ENCODE measurements around the gene PRR15. TPM values are rescaled to one million over a fixed set of nuclear protein-coding genes. Genes with fewer than 3 reads are reported as not detected.

PRR15 gene
- total and polyA plus RNA-seq, 4 experiments from 2014 or later, result not detected

DNA sequence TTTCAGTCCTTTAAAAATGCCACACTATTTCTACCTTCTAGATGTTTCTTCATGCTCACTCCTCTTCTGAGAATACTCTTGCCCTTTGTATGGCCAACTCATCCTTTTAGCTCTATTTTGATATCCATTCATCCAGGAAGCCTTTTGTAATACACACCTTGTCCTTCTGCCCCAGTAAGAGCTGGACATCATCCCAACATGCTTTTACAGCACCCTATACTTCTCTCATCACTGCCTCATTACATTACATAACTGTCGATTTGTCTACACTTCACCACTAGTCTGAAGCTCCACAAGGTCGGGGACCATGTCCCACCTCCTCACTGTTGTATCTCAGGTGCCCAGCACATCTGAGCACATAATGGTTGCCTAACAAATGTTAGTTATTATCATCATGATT is 29.2 kb downstream of the PRR15 start:
- Mint-ChIP-seq H3K4me3 (no peak overlapping the region), H3K27ac (no peak overlapping the region), H3K27me3 (peaks cover 0 to under 1% of the 10 kb centered on the region in 2 donors), H3K4me1 (peaks cover 4 to 7% (median 6%) of the 10 kb centered on the region in 4 donors), H3K36me3 (no peaks in the 10 kb centered on the region), H3K9me3 (peaks cover 0 to 4% (median 0%) of the 10 kb centered on the region in 8 donors)
- no peaks in the 10 kb centered on the region for H3K36me3 ChIP-seq (ENCODE audit: insufficient read depth, low read length)
- no peak for DNase-seq
- POLR2A ChIA-PET (ENCODE audit: partially characterized antibody), result no interaction called here
- CTCF ChIA-PET (ENCODE audit: partially characterized antibody), result no interaction called here
- no peak overlapping the region for H3K4me3 ChIP-seq (ENCODE audit: low read length in 2 of 2)
- no peaks in the 10 kb centered on the region for H3K27me3 ChIP-seq (ENCODE audit: insufficient read depth, low read length)
- no peaks in the 10 kb centered on the region for H3K4me1 ChIP-seq (ENCODE audit: insufficient read depth, low read length)
- intact Hi-C loops (cut with micrococcal nuclease), result no loop called here
- H3K9me3 ChIP-seq (ENCODE audit: control insufficient read depth in 1 of 2, low read length in 2 of 2), result no peaks in the 10 kb centered on the region
- H3K27ac ChIP-seq (ENCODE audit: low read depth, low read length), result no peak overlapping the region

DNA sequence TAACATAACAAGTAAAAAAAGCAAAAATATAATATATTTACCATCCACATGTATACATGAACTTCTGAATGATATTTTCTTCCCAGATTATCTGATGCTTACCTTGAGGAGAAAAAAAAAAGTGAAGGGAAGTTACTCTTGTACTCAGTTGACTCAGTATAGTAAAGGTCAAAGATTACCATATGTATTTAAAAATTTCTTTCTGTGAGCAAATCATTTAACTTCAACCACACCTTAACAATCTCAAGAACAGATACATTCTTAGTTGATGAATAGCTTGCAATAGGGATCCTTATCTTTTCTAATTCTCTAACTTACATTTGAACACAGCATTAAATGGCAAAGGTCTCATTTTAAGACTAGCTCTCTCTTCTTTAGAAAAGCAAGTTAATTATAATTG is 29.8 kb downstream of the PRR15 start:
- H3K27ac Mint-ChIP-seq, result no peak overlapping the region
- CTCF ChIA-PET (ENCODE audit: partially characterized antibody), result no interaction called here

GRCh38 chr7:29596593-29597178 is 33.1 kb downstream of the PRR15 start:
- no peaks in the 10 kb centered on the region for H3K27me3 ChIP-seq (ENCODE audit: insufficient read depth, low read length)
- Mint-ChIP-seq H3K4me3 (no peak overlapping the region), H3K27ac (no peak overlapping the region), H3K4me1 (no peaks in the 10 kb centered on the region), H3K36me3 (no peaks in the 10 kb centered on the region), H3K9me3 (no peaks in the 10 kb centered on the region), H3K27me3 (peaks cover 0 to 6% of the 10 kb centered on the region in 2 donors)
- H3K4me1 ChIP-seq (ENCODE audit: insufficient read depth, low read length), result no peaks in the 10 kb centered on the region
- H3K9me3 ChIP-seq (ENCODE audit: control insufficient read depth in 1 of 2, low read length in 2 of 2), result no peaks in the 10 kb centered on the region
- H3K4me3 ChIP-seq (ENCODE audit: low read length in 2 of 2), result no peak overlapping the region
- H3K27ac ChIP-seq (ENCODE audit: low read depth, low read length), result no peak overlapping the region
- intact Hi-C loops (cut with micrococcal nuclease), result no loop called here
- CTCF ChIA-PET (ENCODE audit: partially characterized antibody), result no interaction called here
- POLR2A ChIA-PET (ENCODE audit: partially characterized antibody), result no interaction called here
- no peak for DNase-seq
- H3K36me3 ChIP-seq (ENCODE audit: insufficient read depth, low read length), result no peaks in the 10 kb centered on the region

More for the DNA sequence above, 29.8 kb downstream of the PRR15 start:
- H3K9me3 Mint-ChIP-seq, result peaks cover 0 to 4% (median 0%) of the 10 kb centered on the region in 8 donors
- POLR2A ChIA-PET (ENCODE audit: partially characterized antibody), result no interaction called here
- H3K27ac ChIP-seq (ENCODE audit: low read depth, low read length), result no peak overlapping the region
- H3K36me3 ChIP-seq (ENCODE audit: insufficient read depth, low read length), result no peaks in the 10 kb centered on the region
- no peak for DNase-seq
- intact Hi-C loops (cut with micrococcal nuclease), result no loop called here
- H3K9me3 ChIP-seq (ENCODE audit: control insufficient read depth in 1 of 2, low read length in 2 of 2), result no peaks in the 10 kb centered on the region
- H3K4me3 Mint-ChIP-seq, result no peak overlapping the region
- no peaks in the 10 kb centered on the region for H3K4me1 ChIP-seq (ENCODE audit: insufficient read depth, low read length)
- H3K27me3 Mint-ChIP-seq, result peaks cover 0 to 1% of the 10 kb centered on the region in 2 donors
- peaks cover 4 to 6% (median 5%) of the 10 kb centered on the region in 4 donors for H3K4me1 Mint-ChIP-seq
- no peaks in the 10 kb centered on the region for H3K27me3 ChIP-seq (ENCODE audit: insufficient read depth, low read length)
- H3K36me3 Mint-ChIP-seq, result no peaks in the 10 kb centered on the region
- no peak overlapping the region for H3K4me3 ChIP-seq (ENCODE audit: low read length in 2 of 2)

DNA sequence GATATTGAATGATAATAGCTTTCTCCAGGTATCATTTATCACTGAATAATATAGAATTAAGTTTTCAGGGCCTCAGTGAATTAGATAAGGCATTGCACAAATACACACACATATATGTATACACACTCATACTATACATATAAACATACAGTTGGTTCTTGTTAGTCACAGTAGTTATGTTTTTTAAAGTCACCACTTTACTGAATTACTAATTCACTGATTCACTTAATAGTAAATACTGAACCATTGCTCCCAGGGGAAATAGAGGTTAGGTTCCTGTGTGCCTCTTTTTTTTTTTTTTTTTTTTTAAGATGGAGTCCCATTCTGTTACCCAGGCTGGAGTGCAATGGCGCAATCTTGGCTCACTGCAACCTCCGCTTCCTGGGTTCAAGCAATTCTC is 33.6 kb downstream of the PRR15 start:
- intact Hi-C loops (cut with micrococcal nuclease), result no loop called here
- H3K36me3 ChIP-seq (ENCODE audit: insufficient read depth, low read length), result no peaks in the 10 kb centered on the region
- H3K4me1 Mint-ChIP-seq, result no peaks in the 10 kb centered on the region
- H3K4me3 ChIP-seq (ENCODE audit: low read length in 2 of 2), result no peak overlapping the region
- CTCF ChIA-PET (ENCODE audit: partially characterized antibody), result no interaction called here
- POLR2A ChIA-PET (ENCODE audit: partially characterized antibody), result no interaction called here
- no peak overlapping the region for H3K27ac Mint-ChIP-seq
- H3K9me3 Mint-ChIP-seq, result no peaks in the 10 kb centered on the region
- no peak for DNase-seq
- no peak overlapping the region for H3K27ac ChIP-seq (ENCODE audit: low read depth, low read length)
- no peaks in the 10 kb centered on the region for H3K4me1 ChIP-seq (ENCODE audit: insufficient read depth, low read length)
- H3K27me3 ChIP-seq (ENCODE audit: insufficient read depth, low read length), result no peaks in the 10 kb centered on the region
- no peaks in the 10 kb centered on the region for H3K9me3 ChIP-seq (ENCODE audit: control insufficient read depth in 1 of 2, low read length in 2 of 2)
- H3K36me3 Mint-ChIP-seq, result no peaks in the 10 kb centered on the region
- no peak overlapping the region for H3K4me3 Mint-ChIP-seq
- peaks cover 0 to 6% of the 10 kb centered on the region in 2 donors for H3K27me3 Mint-ChIP-seq

DNA sequence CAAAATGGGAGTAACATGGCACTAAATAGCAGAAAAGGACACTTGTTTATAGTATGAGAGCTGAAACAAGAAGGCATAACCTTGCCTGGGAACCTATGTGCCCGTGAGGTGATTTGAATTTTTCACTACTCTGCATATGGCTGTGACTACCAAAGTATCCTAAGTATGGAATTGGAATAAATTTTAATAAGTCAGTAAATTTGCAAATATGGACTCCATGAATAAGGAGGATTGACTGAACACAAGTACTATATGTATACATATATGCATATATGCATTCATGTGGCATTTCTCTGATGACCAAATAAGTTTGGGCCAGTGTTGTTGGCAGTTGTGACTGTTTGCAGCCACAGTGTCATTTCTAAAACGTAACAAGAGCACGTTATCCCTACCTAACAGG is 34.5 kb downstream of the PRR15 start:
- peaks cover 2 to 10% of the 10 kb centered on the region in 2 donors for H3K27me3 Mint-ChIP-seq
- CTCF ChIA-PET (ENCODE audit: partially characterized antibody), result no interaction called here
- H3K9me3 ChIP-seq (ENCODE audit: control insufficient read depth in 1 of 2, low read length in 2 of 2), result no peaks in the 10 kb centered on the region
- H3K27me3 ChIP-seq (ENCODE audit: insufficient read depth, low read length), result no peaks in the 10 kb centered on the region
- no peaks in the 10 kb centered on the region for H3K36me3 ChIP-seq (ENCODE audit: insufficient read depth, low read length)
- intact Hi-C loops (cut with micrococcal nuclease), result no loop called here
- no peak overlapping the region for H3K4me3 ChIP-seq (ENCODE audit: low read length in 2 of 2)
- POLR2A ChIA-PET (ENCODE audit: partially characterized antibody), result no interaction called here
- H3K36me3 Mint-ChIP-seq, result no peaks in the 10 kb centered on the region
- no peak overlapping the region for H3K4me3 Mint-ChIP-seq
- H3K27ac ChIP-seq (ENCODE audit: low read depth, low read length), result no peak overlapping the region
- no peak overlapping the region for H3K27ac Mint-ChIP-seq
- no peaks in the 10 kb centered on the region for H3K4me1 Mint-ChIP-seq
- DNase-seq, result no peak
- H3K9me3 Mint-ChIP-seq, result no peaks in the 10 kb centered on the region
- no peaks in the 10 kb centered on the region for H3K4me1 ChIP-seq (ENCODE audit: insufficient read depth, low read length)

DNA sequence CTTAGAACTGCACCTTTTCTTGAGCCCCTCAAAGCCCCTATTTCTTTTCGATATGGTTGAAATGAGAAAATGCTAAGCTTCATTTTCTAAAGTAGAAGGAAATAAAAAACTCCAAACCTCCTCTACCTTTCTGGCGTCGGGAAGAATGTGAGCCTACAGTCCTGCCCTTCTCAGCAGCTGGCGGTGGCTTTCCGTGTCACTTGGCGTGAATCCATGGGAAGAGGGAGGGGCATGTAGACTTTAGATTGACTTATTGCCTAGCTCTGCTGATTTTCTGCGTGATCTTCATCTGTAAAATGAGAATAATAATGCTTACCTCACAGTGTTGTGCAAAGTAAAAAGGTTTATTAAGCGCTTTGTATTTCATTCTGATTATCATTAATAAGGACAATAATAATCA is 35.0 kb downstream of the PRR15 start:
- H3K27me3 ChIP-seq (ENCODE audit: insufficient read depth, low read length), result no peaks in the 10 kb centered on the region
- H3K4me1 Mint-ChIP-seq, result no peaks in the 10 kb centered on the region
- H3K4me1 ChIP-seq (ENCODE audit: insufficient read depth, low read length), result no peaks in the 10 kb centered on the region
- H3K27ac ChIP-seq (ENCODE audit: low read depth, low read length), result no peak overlapping the region
- H3K9me3 ChIP-seq (ENCODE audit: control insufficient read depth in 1 of 2, low read length in 2 of 2), result no peaks in the 10 kb centered on the region
- peaks cover 2 to 11% of the 10 kb centered on the region in 2 donors for H3K27me3 Mint-ChIP-seq
- H3K27ac Mint-ChIP-seq, result no peak overlapping the region
- intact Hi-C loops (cut with micrococcal nuclease), result no loop called here
- H3K4me3 Mint-ChIP-seq, result no peak overlapping the region
- ChIA-PET CTCF (ENCODE audit: partially characterized antibody) (no interaction called here), POLR2A (ENCODE audit: partially characterized antibody) (no interaction called here)
- DNase-seq, result no peak
- H3K9me3 Mint-ChIP-seq, result no peaks in the 10 kb centered on the region
- no peak overlapping the region for H3K4me3 ChIP-seq (ENCODE audit: low read length in 2 of 2)
- no peaks in the 10 kb centered on the region for H3K36me3 Mint-ChIP-seq
- no peaks in the 10 kb centered on the region for H3K36me3 ChIP-seq (ENCODE audit: insufficient read depth, low read length)

DNA sequence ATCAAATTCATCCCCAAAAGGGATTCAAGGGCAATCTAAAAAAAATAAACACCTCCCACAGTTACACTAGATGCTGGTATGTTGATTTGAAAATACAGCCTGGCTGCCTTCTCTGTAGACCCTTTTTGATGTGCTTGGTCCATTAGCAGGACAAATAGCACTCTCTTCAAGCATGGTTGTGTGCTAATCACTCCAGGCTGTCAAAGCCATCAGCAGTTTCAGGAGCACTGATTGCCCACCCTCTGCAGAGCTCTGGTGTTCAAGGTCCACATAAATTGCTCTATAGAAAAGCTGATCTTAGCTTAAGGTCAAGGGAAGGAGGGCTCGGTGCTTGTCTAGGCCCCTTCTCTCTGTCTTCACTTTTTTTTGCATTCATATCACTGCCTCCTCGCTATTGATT is 35.4 kb downstream of the PRR15 start:
- H3K27ac Mint-ChIP-seq, result no peak overlapping the region
- no peaks in the 10 kb centered on the region for H3K9me3 ChIP-seq (ENCODE audit: control insufficient read depth in 1 of 2, low read length in 2 of 2)
- no peaks in the 10 kb centered on the region for H3K4me1 Mint-ChIP-seq
- H3K27me3 Mint-ChIP-seq, result peaks cover 2 to 11% of the 10 kb centered on the region in 2 donors
- ChIA-PET POLR2A (ENCODE audit: partially characterized antibody) (no interaction called here), CTCF (ENCODE audit: partially characterized antibody) (no interaction called here)
- no peak overlapping the region for H3K4me3 Mint-ChIP-seq
- no peak overlapping the region for H3K4me3 ChIP-seq (ENCODE audit: low read length in 2 of 2)
- no peak overlapping the region for H3K27ac ChIP-seq (ENCODE audit: low read depth, low read length)
- H3K36me3 ChIP-seq (ENCODE audit: insufficient read depth, low read length), result no peaks in the 10 kb centered on the region
- intact Hi-C loops (cut with micrococcal nuclease), result no loop called here
- H3K9me3 Mint-ChIP-seq, result peaks cover 0 to under 1% (median 0%) of the 10 kb centered on the region in 8 donors
- no peaks in the 10 kb centered on the region for H3K36me3 Mint-ChIP-seq
- no peaks in the 10 kb centered on the region for H3K4me1 ChIP-seq (ENCODE audit: insufficient read depth, low read length)
- no peak for DNase-seq
- no peaks in the 10 kb centered on the region for H3K27me3 ChIP-seq (ENCODE audit: insufficient read depth, low read length)

GRCh38 chr7:29600661-29601060 is 37.0 kb downstream of the PRR15 start:
- H3K27ac Mint-ChIP-seq, result no peak overlapping the region
- ChIA-PET POLR2A (ENCODE audit: partially characterized antibody) (no interaction called here), CTCF (ENCODE audit: partially characterized antibody) (no interaction called here)
- intact Hi-C loops (cut with micrococcal nuclease), result no loop called here
- DNase-seq, result no peak
- peaks cover 2 to 11% of the 10 kb centered on the region in 2 donors for H3K27me3 Mint-ChIP-seq
- peaks cover 0 to 5% (median 1%) of the 10 kb centered on the region in 8 donors for H3K9me3 Mint-ChIP-seq
- H3K36me3 Mint-ChIP-seq, result no peaks in the 10 kb centered on the region
- no peak overlapping the region for H3K27ac ChIP-seq (ENCODE audit: low read depth, low read length)
- no peak overlapping the region for H3K4me3 Mint-ChIP-seq
- no peaks in the 10 kb centered on the region for H3K27me3 ChIP-seq (ENCODE audit: insufficient read depth, low read length)
- H3K36me3 ChIP-seq (ENCODE audit: insufficient read depth, low read length), result no peaks in the 10 kb centered on the region
- no peaks in the 10 kb centered on the region for H3K4me1 ChIP-seq (ENCODE audit: insufficient read depth, low read length)
- no peaks in the 10 kb centered on the region for H3K9me3 ChIP-seq (ENCODE audit: control insufficient read depth in 1 of 2, low read length in 2 of 2)
- H3K4me3 ChIP-seq (ENCODE audit: low read length in 2 of 2), result no peak overlapping the region
- H3K4me1 Mint-ChIP-seq, result no peaks in the 10 kb centered on the region

Measured in CD4-positive, alpha-beta memory T cell (primary cell).